ENCODE data around the gene WFS1. TPM values are rescaled to one million over a fixed set of nuclear protein-coding genes. Genes with fewer than 3 reads are reported as not detected.
A peak's percentile ranks its signal among the peaks of the same experiment; 100 is the strongest.

Gene WFS1
- total and polyA plus RNA-seq, 2 of the 8 experiments (the other 6 are each of a cell fraction or from before 2014, with no cell fraction given) = 29.1 to 43.1 TPM

DNA sequence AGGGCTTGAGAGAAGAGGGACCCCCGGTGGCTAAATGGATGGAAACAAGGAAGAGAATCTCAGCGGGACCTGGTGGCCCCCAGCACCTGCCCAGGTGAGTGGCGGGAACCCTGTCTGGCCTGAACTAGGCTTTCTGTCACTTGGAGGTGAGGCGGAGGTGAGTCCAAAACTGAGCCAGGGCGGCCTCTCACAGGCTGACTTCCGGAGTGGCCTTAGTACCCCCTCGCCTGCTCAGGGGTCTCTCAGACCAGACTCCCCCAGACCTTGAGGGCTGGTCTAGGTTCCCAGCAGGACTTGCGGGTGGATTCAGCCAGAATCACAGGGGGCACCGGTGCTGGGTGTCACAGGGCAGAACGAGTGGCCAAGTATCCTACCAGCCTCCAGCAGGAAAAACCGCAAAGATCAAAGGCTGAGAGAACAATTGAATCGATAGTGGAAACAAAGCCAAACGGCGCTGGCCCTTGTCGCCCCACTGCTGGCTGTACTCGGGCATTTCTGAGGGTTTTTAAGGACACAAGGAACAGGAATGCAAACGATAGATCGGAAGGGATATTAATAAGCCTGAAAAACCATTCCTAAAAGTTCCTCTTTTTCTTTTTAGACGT is 67.8 kb downstream of the WFS1 start:
- no peak overlapping the region for H2BK120ac ChIP-seq (replicated peaks; ENCODE audit: low read depth, low read length)
- no peak overlapping the region for H3K4ac ChIP-seq (replicated peaks; ENCODE audit: insufficient read length, low read depth, low read length)
- no peaks in the 10 kb centered on the region for H3K36me3 ChIP-seq (ENCODE audit: control insufficient read depth in 2 of 4, insufficient read depth in 4 of 4, low read length in 3 of 4)
- no peaks in the 10 kb centered on the region for H3K27me3 ChIP-seq (replicated peaks in 1 of 4; ENCODE audit: control insufficient read depth in 3 of 4, extremely low read depth in 1 of 4, insufficient read depth in 3 of 4, low read length in 3 of 4)
- no peak overlapping the region for H3K27ac ChIP-seq (ENCODE audit: low read depth, low read length)
- no peak overlapping the region for H4K8ac ChIP-seq (ENCODE audit: extremely low read depth, insufficient read depth, low read length)
- H3K9me3 ChIP-seq (ENCODE audit: insufficient read depth in 2 of 2, low read depth in 1 of 2, low read length in 1 of 2) = peaks cover 4 to 11% of the 10 kb centered on the region in 2 experiments; a peak in 3 of 4 replicates
- H3K23ac ChIP-seq (ENCODE audit: insufficient read length) = no peak overlapping the region
- H2AK5ac ChIP-seq (ENCODE audit: low read depth, low read length) = peak overlapping the region; percentile 53; the same call in 1 of the 2 replicates
- DNase-seq (ENCODE audit: low read depth in 1 of 2, low spot score in 2 of 2) (no peak), FAIRE-seq (no peak)
- no peak overlapping the region for H3K4me3 ChIP-seq (ENCODE audit: extremely low read depth in 1 of 4, insufficient read depth in 2 of 4, low read depth in 3 of 4, low read length in 4 of 4)
- peaks cover 0 to 14% (median 4%) of the 10 kb centered on the region in 4 experiments; a peak in 5 of 7 replicates for H3K4me1 ChIP-seq (replicated peaks in 1 of 4; ENCODE audit: control insufficient read depth in 3 of 4, insufficient read depth in 4 of 4, low read length in 3 of 4)
- H3K14ac ChIP-seq (ENCODE audit: insufficient read length) = no peak overlapping the region
- no peak overlapping the region for H4K5ac ChIP-seq (ENCODE audit: insufficient read length, low read depth, low read length)
- POLR2A ChIA-PET (ENCODE audit: partially characterized antibody) = no interaction called here
- H2BK20ac ChIP-seq (ENCODE audit: low read length) = no peak overlapping the region
- no peaks in the 10 kb centered on the region for H4K20me1 ChIP-seq (replicated peaks in 1 of 2; ENCODE audit: control insufficient read depth in 1 of 2, insufficient read depth in 2 of 2, low read length in 2 of 2)
- CTCF ChIA-PET (ENCODE audit: partially characterized antibody) = interaction anchor here (1.1 to 22.3 kb wide), 2 partner anchors 21 to 76 kb away, joined by 3 to 908 read pairs; partner anchors contain the start of gene WFS1
- H4K91ac ChIP-seq (replicated peaks; ENCODE audit: insufficient read length, low read length) = no peak overlapping the region
- H3K4me2 ChIP-seq (ENCODE audit: insufficient read depth in 1 of 2, low read depth in 2 of 2, low read length in 2 of 2) = no peak overlapping the region
- no peaks in the 10 kb centered on the region for H3K79me2 ChIP-seq (ENCODE audit: control insufficient read depth in 1 of 2, insufficient read depth in 2 of 2, low read length in 2 of 2)
- no peaks in the 10 kb centered on the region for H3K79me1 ChIP-seq (ENCODE audit: low read depth, low read length)
- H3K56ac ChIP-seq (replicated peaks; ENCODE audit: insufficient read length, low read depth, low read length) = no peak overlapping the region
- H3K18ac ChIP-seq (ENCODE audit: extremely low read depth, low read length) = no peak overlapping the region
- H3K9ac ChIP-seq (replicated peaks in 1 of 4; ENCODE audit: extremely low read depth in 1 of 4, low read depth in 3 of 4, low read length in 3 of 4) = no peak overlapping the region
- no peaks in the 10 kb centered on the region for H3K23me2 ChIP-seq (ENCODE audit: low read depth, low read length)
- 69% methylated on average over 18 of the region's 19 CpGs; no CpG with 5 or more reads in 1 of the 2 experiments for WGBS, 2 experiments (ENCODE audit: extremely low coverage in 1 of 2, insufficient coverage in 1 of 2, insufficient read length in 1 of 2, insufficient replicate concordance in 2 of 2, low coverage in 1 of 2, low lambda C conversion rate in 2 of 2, missing lambda C conversion rate in 1 of 2)
- no peak overlapping the region for H2BK12ac ChIP-seq (ENCODE audit: low read depth, low read length)
- no peak overlapping the region for H2AFZ ChIP-seq (ENCODE audit: low read length)
- H2BK15ac ChIP-seq (ENCODE audit: low read length) = no peak overlapping the region
- H2BK5ac ChIP-seq (ENCODE audit: low read depth, low read length) = no peak overlapping the region
- TF ChIP-seq TEAD4 (IDR thresholded peaks at IDR 0.05; ENCODE audit: low read depth, low read length) (no peak), RFX5 (IDR thresholded peaks at IDR 0.05; ENCODE audit: borderline replicate concordance, low read depth, low read length) (no peak), HDAC6 (IDR thresholded peaks at IDR 0.05; ENCODE audit: low read depth, low read length) (no peak), TAF7 (optimal IDR thresholded peaks at IDR 0.05; ENCODE audit: borderline replicate concordance, low read depth, low read length) (no peak), EGR1 (IDR thresholded peaks at IDR 0.05; ENCODE audit: borderline replicate concordance, low read depth, low read length) (no peak)
